Measurements from ENCODE around the gene DPYD.

DNA sequence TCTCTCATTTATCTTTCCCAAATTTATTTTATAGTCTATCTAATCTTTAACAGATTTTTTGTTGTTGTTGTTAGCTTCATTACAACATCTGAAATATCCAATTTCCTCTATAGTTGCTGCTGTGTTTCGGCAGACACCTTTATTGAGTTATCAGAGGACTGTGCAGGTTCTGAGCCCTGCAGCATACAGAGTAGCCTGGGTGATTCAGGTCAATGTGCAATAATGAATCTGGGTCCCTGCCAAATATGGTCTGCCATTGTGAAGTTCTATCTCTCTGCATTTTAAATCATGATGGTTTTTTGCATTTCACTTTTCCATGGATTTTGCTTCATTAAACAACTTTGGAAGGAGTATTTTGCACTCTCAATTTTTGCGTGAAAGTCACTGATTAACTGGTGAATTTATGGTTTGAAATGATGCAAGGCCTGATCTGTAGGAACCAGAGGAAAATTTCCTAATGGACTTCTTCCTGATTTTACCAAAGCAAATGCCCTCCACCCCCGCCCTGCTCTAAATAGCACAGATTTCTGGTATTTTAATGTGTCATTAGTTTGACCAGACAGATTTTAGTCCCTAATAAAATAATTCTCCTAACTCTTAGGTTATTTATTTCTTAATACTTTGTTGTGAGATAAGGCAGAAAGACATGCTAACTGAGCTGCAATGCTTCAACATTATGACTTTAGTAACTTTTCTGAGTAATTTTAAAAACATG is 797.0 kb downstream of the DPYD start:
- TF ChIP-seq FOXM1 (IDR thresholded peaks at IDR 0.05; ENCODE audit: borderline replicate concordance), result no peak
- TF ChIP-seq FOXA1 (IDR thresholded peaks at IDR 0.05), result no peak

Measured in HEK293T (cell line).